Ishikawa (cell line): ENCODE data around the gene STUM.

Experiments
- CEBPB ChIP-seq: IDR thresholded peaks from 2 replicates; pipeline ENCODE4 v1.6.1; 2012
- EP300 ChIP-seq: IDR thresholded peaks from 2 replicates; pipeline ENCODE4 v1.6.1; 2012; ENCODE audit warnings: borderline replicate concordance
- RAD21 ChIP-seq: IDR thresholded peaks from 2 replicates; pipeline ENCODE4 v1.6.1; 2012; ENCODE audit warnings: low read depth
- TAF1 ChIP-seq: IDR thresholded peaks from 2 replicates; pipeline ENCODE4 v1.6.1; 2012; ENCODE audit warnings: low read depth, mild to moderate bottlenecking
- TEAD4 ChIP-seq: IDR thresholded peaks from 2 replicates; pipeline ENCODE4 v1.6.1; 2012
- YY1 ChIP-seq: IDR thresholded peaks from 2 replicates; pipeline ENCODE4 v1.6.1; 2012; ENCODE audit warnings: low read depth
- ZBTB7A ChIP-seq: IDR thresholded peaks from 2 replicates; pipeline ENCODE4 v1.6.1; 2012; ENCODE audit warnings: low read depth
- TF ChIP-seq, protein P1 (sequence below): IDR thresholded peaks from 2 replicates; pipeline ENCODE4 v1.6.1; 2012

DNA sequence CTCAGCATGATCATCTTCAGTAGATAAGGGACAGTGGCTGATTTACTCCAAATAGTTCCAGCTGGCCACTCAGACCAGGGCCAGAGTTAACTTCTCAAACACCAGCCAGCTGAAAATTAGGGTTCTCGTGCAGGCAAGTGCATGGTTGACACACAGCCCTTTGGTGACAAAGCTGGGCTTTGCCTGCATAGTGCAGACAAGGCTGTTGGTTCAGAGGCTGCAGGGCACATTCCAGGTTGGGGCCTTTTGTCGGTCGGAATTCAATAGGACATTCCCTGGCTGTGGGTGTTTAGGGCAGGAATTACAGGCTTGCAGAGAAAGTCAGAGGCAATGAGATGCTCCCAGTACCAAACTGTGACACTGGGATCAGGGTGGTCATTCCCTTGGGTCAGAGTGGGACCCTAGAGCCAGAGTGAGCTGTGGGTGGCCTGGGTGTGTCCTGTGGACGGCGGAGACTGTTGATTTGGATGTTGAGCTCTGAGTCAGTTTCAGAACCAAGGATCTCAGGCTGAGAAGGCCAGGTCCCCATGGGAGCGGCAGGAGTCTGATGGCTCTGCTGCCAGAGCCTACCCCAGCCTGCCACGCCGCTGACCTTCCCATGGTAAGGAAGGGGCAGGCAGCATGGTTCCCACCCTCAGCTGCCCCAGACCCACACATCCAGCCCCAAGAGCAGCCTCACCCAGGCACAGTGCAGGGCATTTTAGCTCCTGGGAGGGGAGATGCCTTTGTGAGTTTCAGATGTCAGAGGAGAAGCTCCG is 56.2 kb downstream of the STUM start:
- no peak for TF ChIP-seq YY1
- no peak for TF ChIP-seq TEAD4
- TF ChIP-seq TAF1, result no peak
- no peak for TF ChIP-seq ZBTB7A
- TF ChIP-seq RAD21, result no peak
- TF ChIP-seq CEBPB, result no peak
- TF ChIP-seq, protein P1, sequence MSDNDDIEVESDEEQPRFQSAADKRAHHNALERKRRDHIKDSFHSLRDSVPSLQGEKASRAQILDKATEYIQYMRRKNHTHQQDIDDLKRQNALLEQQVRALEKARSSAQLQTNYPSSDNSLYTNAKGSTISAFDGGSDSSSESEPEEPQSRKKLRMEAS, result no peak
- no peak for TF ChIP-seq EP300
